D721Med (cell line): ENCODE results near the gene CFL2.

Source experiments
- DNase-seq: peaks from one replicate; pipeline ENCODE4 v3.0.0; 2011; ENCODE audit warnings: low spot score; ENCODE audit not compliant: insufficient read length
- FAIRE-seq: peaks from 2 replicates; lab custom pipeline; 2011; peaks lifted over from hg19 to GRCh38; lab: Jason Lieb, UNC
- TF ChIP-seq, protein P1 (sequence below): IDR thresholded peaks from 2 replicates; pipeline ENCODE4 v1.5.1; 2012; ENCODE audit warnings: mild to moderate bottlenecking, control low read depth; ENCODE audit not compliant: insufficient read depth; ENCODE audit errors: missing control alignments

The CFL2 gene

GRCh38 chr14:34714320-34715126 lies at the start of gene CFL2:
TSS of gene CFL2 (minus strand) at chr14:34714593. CDS start at chr14:34714540, 53 bp downstream.
- DNase-seq (peak; percentile 80), FAIRE-seq (no peak)
- TF ChIP-seq, protein P1, sequence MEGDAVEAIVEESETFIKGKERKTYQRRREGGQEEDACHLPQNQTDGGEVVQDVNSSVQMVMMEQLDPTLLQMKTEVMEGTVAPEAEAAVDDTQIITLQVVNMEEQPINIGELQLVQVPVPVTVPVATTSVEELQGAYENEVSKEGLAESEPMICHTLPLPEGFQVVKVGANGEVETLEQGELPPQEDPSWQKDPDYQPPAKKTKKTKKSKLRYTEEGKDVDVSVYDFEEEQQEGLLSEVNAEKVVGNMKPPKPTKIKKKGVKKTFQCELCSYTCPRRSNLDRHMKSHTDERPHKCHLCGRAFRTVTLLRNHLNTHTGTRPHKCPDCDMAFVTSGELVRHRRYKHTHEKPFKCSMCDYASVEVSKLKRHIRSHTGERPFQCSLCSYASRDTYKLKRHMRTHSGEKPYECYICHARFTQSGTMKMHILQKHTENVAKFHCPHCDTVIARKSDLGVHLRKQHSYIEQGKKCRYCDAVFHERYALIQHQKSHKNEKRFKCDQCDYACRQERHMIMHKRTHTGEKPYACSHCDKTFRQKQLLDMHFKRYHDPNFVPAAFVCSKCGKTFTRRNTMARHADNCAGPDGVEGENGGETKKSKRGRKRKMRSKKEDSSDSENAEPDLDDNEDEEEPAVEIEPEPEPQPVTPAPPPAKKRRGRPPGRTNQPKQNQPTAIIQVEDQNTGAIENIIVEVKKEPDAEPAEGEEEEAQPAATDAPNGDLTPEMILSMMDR = no peak

DNA sequence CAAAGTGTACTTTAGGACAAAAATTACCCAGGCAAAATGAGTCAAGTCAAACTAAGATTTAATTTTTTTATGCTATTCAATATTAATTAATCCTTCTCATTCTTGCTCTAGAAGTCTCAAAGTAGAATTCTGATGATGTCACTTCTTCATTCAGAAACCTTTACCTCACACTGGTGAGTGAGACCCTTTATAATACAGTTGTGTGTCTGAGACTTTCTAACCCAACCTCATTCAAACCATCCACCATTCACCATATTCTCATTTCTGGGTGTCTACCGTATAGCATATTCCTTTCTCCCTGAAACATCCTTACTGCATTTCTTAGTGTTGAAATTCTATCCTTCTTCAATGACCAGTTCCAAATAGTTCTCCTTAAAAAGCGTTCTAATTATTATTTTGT lies 40.8 kb upstream of the CFL2 start:
- no peak for FAIRE-seq

GRCh38 chr14:34754687-34755086 lies 40.3 kb upstream of the CFL2 start:
- DNase-seq = no peak
- TF ChIP-seq, protein P1 = no peak
- FAIRE-seq = no peak

More for the DNA sequence above, 40.8 kb upstream of the CFL2 start:
- DNase-seq = no peak
- TF ChIP-seq, protein P1 = no peak

DNA sequence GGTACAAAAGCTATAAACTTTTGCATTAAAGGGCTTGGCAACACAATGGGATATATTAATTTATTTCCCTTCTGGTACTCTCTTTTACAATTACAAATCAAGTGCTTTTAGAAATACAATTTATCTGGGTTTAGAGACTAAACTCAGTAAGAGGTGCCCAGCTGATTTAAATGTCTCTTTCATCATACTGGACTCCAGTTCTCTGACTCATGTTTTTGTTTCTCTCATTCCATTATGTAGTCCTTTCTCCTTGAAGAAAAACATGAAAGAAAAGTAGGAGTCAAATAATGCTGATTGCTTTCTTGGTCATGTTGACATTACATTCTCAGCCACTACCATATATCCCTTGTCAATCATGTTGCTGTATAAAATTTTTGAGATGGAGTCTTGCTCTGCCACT lies 36.3 kb upstream of the CFL2 start:
- FAIRE-seq = no peak
- TF ChIP-seq, protein P1 = no peak

GRCh38 chr14:34750233-34750632 lies 35.8 kb upstream of the CFL2 start:
- FAIRE-seq (no peak), DNase-seq (no peak)
- TF ChIP-seq, protein P1 = no peak

More for the DNA sequence above, 36.3 kb upstream of the CFL2 start:
- no peak for DNase-seq

DNA sequence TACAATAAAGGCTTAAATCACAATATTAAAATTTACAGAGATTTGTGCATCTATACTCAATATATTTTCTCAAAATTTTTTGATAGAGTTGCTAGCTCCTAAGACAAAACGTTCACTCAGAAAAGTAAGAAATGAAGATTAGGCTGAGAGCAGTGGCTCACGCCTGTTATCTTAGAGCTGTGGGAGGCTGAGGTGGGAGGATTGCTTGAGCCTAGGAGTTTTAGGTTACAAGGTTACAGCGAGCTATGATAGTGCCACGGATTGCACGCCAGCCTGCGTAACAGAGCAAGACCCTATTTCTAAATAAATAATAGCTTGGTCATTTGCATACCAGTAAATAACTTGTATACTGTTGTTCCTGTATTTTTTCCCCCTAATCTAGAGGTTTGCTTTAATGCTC lies 35.0 kb upstream of the CFL2 start:
- no peak for DNase-seq
- no peak for FAIRE-seq
- TF ChIP-seq, protein P1 = no peak
